ENCODE data around the gene ANKS1A. TPM values are rescaled to one million over a fixed set of nuclear protein-coding genes. Genes with fewer than 3 reads are reported as not detected.

Gene ANKS1A
- total RNA-seq, 1 experiment from 2014 or later, result 21.7 TPM

GRCh38 chr6:34941421-34941820 is 52.4 kb downstream of the ANKS1A start:
- H3K27me3 ChIP-seq (replicated peaks; ENCODE audit: insufficient read depth, low read depth, low read length, poor library complexity), result no peaks in the 10 kb centered on the region
- BruUV-seq (replicated peaks), result no TSS peak
- no peaks in the 10 kb centered on the region for H3K9me3 ChIP-seq (ENCODE audit: low read depth, low read length, poor library complexity, severe bottlenecking)
- intact Hi-C loops (cut with micrococcal nuclease; ENCODE audit: unreplicated experiment), result no loop called here
- no peak overlapping the region for H3K27ac ChIP-seq (ENCODE audit: low read depth, low read length, poor library complexity, severe bottlenecking)
- no peak for TF ChIP-seq CTCF (conservative IDR thresholded peaks at IDR 0.05; ENCODE audit: low read depth, low read length)
- no peak for TF ChIP-seq EZH2 (IDR thresholded peaks at IDR 0.05; ENCODE audit: borderline replicate concordance, low read depth, low read length, poor library complexity, severe bottlenecking)
- ChIA-PET POLR2A (ENCODE audit: low non-redundant PET) (no interaction called here), CTCF (no interaction called here)
- no peaks in the 10 kb centered on the region for H3K4me1 ChIP-seq (ENCODE audit: insufficient read depth, low read length, poor library complexity, severe bottlenecking)
- no peak for DNase-seq (ENCODE audit: low spot score)
- no peaks in the 10 kb centered on the region for H3K36me3 ChIP-seq (ENCODE audit: insufficient read depth, low read length, poor library complexity, severe bottlenecking)
- H3K4me3 ChIP-seq (ENCODE audit: low read depth, low read length, poor library complexity, severe bottlenecking), result no peak overlapping the region

GRCh38 chr6:34945317-34945716 is 56.3 kb downstream of the ANKS1A start:
- CTCF ChIA-PET, result no interaction called here
- H3K27ac ChIP-seq (ENCODE audit: low read depth, low read length, poor library complexity, severe bottlenecking), result no peak overlapping the region
- intact Hi-C loops (cut with micrococcal nuclease; ENCODE audit: unreplicated experiment), result no loop called here
- TF ChIP-seq EZH2 (IDR thresholded peaks at IDR 0.05; ENCODE audit: borderline replicate concordance, low read depth, low read length, poor library complexity, severe bottlenecking) (no peak), CTCF (conservative IDR thresholded peaks at IDR 0.05; ENCODE audit: low read depth, low read length) (no peak)
- no peak overlapping the region for H3K4me3 ChIP-seq (ENCODE audit: low read depth, low read length, poor library complexity, severe bottlenecking)
- H3K36me3 ChIP-seq (ENCODE audit: insufficient read depth, low read length, poor library complexity, severe bottlenecking), result no peaks in the 10 kb centered on the region
- no peak for DNase-seq (ENCODE audit: low spot score)
- H3K4me1 ChIP-seq (ENCODE audit: insufficient read depth, low read length, poor library complexity, severe bottlenecking), result peaks cover 8% of the 10 kb centered on the region
- H3K9me3 ChIP-seq (ENCODE audit: low read depth, low read length, poor library complexity, severe bottlenecking), result no peaks in the 10 kb centered on the region
- BruUV-seq (replicated peaks), result no TSS peak
- POLR2A ChIA-PET (ENCODE audit: low non-redundant PET), result no interaction called here
- no peaks in the 10 kb centered on the region for H3K27me3 ChIP-seq (replicated peaks; ENCODE audit: insufficient read depth, low read depth, low read length, poor library complexity)

DNA sequence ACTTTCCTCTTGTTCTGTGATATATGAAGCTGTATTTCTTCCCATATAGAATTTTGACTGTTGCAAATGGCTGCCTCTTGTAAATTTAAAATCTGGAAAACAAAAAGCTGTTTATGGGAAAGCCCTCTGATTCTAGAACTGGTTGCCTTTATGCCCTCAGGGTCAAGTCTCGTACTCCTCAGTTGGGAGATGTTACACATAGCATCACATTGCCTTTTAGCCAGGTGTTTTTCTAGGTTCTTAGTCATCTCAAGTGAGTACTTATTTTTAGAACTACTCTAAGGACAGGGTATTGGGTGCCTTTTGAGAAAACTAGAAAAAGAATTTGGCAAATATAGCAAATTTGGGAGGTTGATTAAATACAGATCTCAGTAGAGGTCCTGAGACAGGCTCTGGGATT is 58.5 kb downstream of the ANKS1A start:
- peaks cover 30% of the 10 kb centered on the region for H3K4me1 ChIP-seq (ENCODE audit: insufficient read depth, low read length, poor library complexity, severe bottlenecking)
- H3K36me3 ChIP-seq (ENCODE audit: insufficient read depth, low read length, poor library complexity, severe bottlenecking), result no peaks in the 10 kb centered on the region
- no peaks in the 10 kb centered on the region for H3K27me3 ChIP-seq (replicated peaks; ENCODE audit: insufficient read depth, low read depth, low read length, poor library complexity)
- no TSS peak for BruUV-seq (replicated peaks)
- POLR2A ChIA-PET (ENCODE audit: low non-redundant PET), result no interaction called here
- CTCF ChIA-PET, result no interaction called here
- DNase-seq (ENCODE audit: low spot score), result no peak
- intact Hi-C loops (cut with micrococcal nuclease; ENCODE audit: unreplicated experiment), result no loop called here
- TF ChIP-seq EZH2 (IDR thresholded peaks at IDR 0.05; ENCODE audit: borderline replicate concordance, low read depth, low read length, poor library complexity, severe bottlenecking), result no peak
- TF ChIP-seq CTCF (conservative IDR thresholded peaks at IDR 0.05; ENCODE audit: low read depth, low read length), result no peak
- H3K4me3 ChIP-seq (ENCODE audit: low read depth, low read length, poor library complexity, severe bottlenecking), result no peak overlapping the region
- H3K27ac ChIP-seq (ENCODE audit: low read depth, low read length, poor library complexity, severe bottlenecking), result no peak overlapping the region
- H3K9me3 ChIP-seq (ENCODE audit: low read depth, low read length, poor library complexity, severe bottlenecking), result no peaks in the 10 kb centered on the region
